H1 (cell line): ENCODE data around the gene GGA1. TPM values are rescaled to one million over a fixed set of nuclear protein-coding genes. Genes with fewer than 3 reads are reported as not detected.

Experiments used
- CTCF ChIA-PET: fragments of 300-600 bp; sonication (Branson Sonifier 250); formaldehyde crosslinking; loops from one replicate; lab custom pipeline; 2021; ENCODE audit not compliant: partially characterized antibody; lab: Charles Lee
- POLR2A ChIA-PET: fragments of 300-600 bp; sonication (Branson Sonifier 250); formaldehyde crosslinking; loops from one replicate; lab custom pipeline; 2021; ENCODE audit warnings: inconsistent platforms; ENCODE audit not compliant: partially characterized antibody; lab: Charles Lee
- DNase-seq, 2 experiments: peaks; one replicate each; pipeline versions ENCODE4 v3.0.0 to v3.0.0-alpha.2; 2010 to 2022; ENCODE audit warnings: low spot score in 2 of 2, low read depth in 1 of 2, mixed read lengths in 1 of 2
- FAIRE-seq: peaks from 2 replicates; lab custom pipeline; 2011; peaks lifted over from hg19 to GRCh38; lab: Jason Lieb, UNC
- H2AFZ ChIP-seq: 2 replicates; pipeline ENCODE4 v1.8.1; 2012; ENCODE audit warnings: low read length, inconsistent platforms
- H2AK5ac ChIP-seq: 2 replicates; pipeline ENCODE4 v1.6.1; 2013; ENCODE audit warnings: low read depth, low read length
- H2BK120ac ChIP-seq: replicated peaks from 2 replicates; pipeline ENCODE3; 2013; ENCODE audit warnings: low read depth, low read length, inconsistent platforms
- H2BK12ac ChIP-seq: 2 replicates; pipeline ENCODE4 v1.6.1; 2013; ENCODE audit warnings: low read depth, low read length
- H2BK15ac ChIP-seq: 2 replicates; pipeline ENCODE4 v1.6.1; 2013; ENCODE audit warnings: low read length
- H2BK20ac ChIP-seq: 2 replicates; pipeline ENCODE4 v1.6.1; 2013; ENCODE audit warnings: low read length
- H2BK5ac ChIP-seq: 2 replicates; pipeline ENCODE4 v1.6.1; 2013; ENCODE audit warnings: low read depth, low read length
- H3K14ac ChIP-seq: 2 replicates; pipeline ENCODE4 v1.6.1; 2013; ENCODE audit warnings: inconsistent platforms; ENCODE audit not compliant: insufficient read length
- H3K18ac ChIP-seq: 2 replicates; pipeline ENCODE4 v1.6.1; 2013; ENCODE audit warnings: low read length; ENCODE audit errors: extremely low read depth
- H3K23ac ChIP-seq: 2 replicates; pipeline ENCODE4 v1.6.1; 2013; ENCODE audit warnings: inconsistent platforms; ENCODE audit not compliant: insufficient read length
- H3K23me2 ChIP-seq: 2 replicates; pipeline ENCODE4 v1.6.1; 2013; ENCODE audit warnings: low read depth, low read length
- H3K27ac ChIP-seq: 2 replicates; pipeline ENCODE4 v1.6.1; 2011; ENCODE audit warnings: low read depth, low read length, inconsistent platforms
- H3K27me3 ChIP-seq, 4 experiments: replicated peaks in 1 of 4; 1 replicate in 1 of 4; 2 replicates in 3 of 4; pipeline versions ENCODE4 v1.6.1 to v1.8.1; 2011 to 2013; ENCODE audit warnings: low read length in 3 of 4, mild to moderate bottlenecking in 3 of 4, inconsistent platforms in 2 of 4, mixed read lengths in 2 of 4, moderate library complexity in 1 of 4; ENCODE audit not compliant: control insufficient read depth in 3 of 4, insufficient read depth in 3 of 4; ENCODE audit errors: extremely low read depth in 1 of 4
- H3K36me3 ChIP-seq, 4 experiments: 2 replicates each; pipeline versions ENCODE4 v1.6.1 to v1.8.1; 2011 to 2013; ENCODE audit warnings: mild to moderate bottlenecking in 4 of 4, low read length in 3 of 4, moderate library complexity in 2 of 4, control low read depth in 1 of 4, inconsistent platforms in 1 of 4; ENCODE audit not compliant: insufficient read depth in 4 of 4, control insufficient read depth in 2 of 4
- H3K4ac ChIP-seq: replicated peaks from 2 replicates; pipeline ENCODE3; 2013; ENCODE audit warnings: low read length, low read depth, mixed read lengths, inconsistent platforms; ENCODE audit not compliant: insufficient read length
- H3K4me1 ChIP-seq, 4 experiments: replicated peaks in 1 of 4; 1 replicate in 1 of 4; 2 replicates in 3 of 4; pipeline versions ENCODE4 v1.6.1 to v1.8.1; 2011 to 2013; ENCODE audit warnings: low read length in 3 of 4, inconsistent platforms in 2 of 4, mixed read lengths in 1 of 4; ENCODE audit not compliant: insufficient read depth in 4 of 4, control insufficient read depth in 3 of 4
- H3K4me2 ChIP-seq, 2 experiments: 2 replicates each; pipeline versions ENCODE4 v1.6.1 to v1.8.1; 2011 to 2013; ENCODE audit warnings: low read depth in 2 of 2, low read length in 2 of 2, control low read depth in 1 of 2, inconsistent platforms in 1 of 2, mild to moderate bottlenecking in 1 of 2; ENCODE audit not compliant: insufficient read depth in 1 of 2
- H3K4me3 ChIP-seq, 4 experiments: fragments of 200-600, 300-600 bp in 1 of 4; sonication (generic), shearing (Covaris generic), sonication (Bioruptor Twin) in 1 of 4; 2 replicates each; pipeline versions ENCODE4 v1.5.1 to v1.8.1; 2011 to 2016; ENCODE audit warnings: low read length in 4 of 4, low read depth in 3 of 4, control low read depth in 2 of 4, inconsistent platforms in 2 of 4, mild to moderate bottlenecking in 2 of 4, mixed read lengths in 1 of 4, moderate library complexity in 1 of 4; ENCODE audit not compliant: insufficient read depth in 2 of 4; ENCODE audit errors: extremely low read depth in 1 of 4
- H3K56ac ChIP-seq: replicated peaks from 2 replicates; pipeline ENCODE3; 2013; ENCODE audit warnings: low read depth, mild to moderate bottlenecking, mixed read lengths, low read length, inconsistent platforms; ENCODE audit not compliant: insufficient read length
- H3K79me1 ChIP-seq: 2 replicates; pipeline ENCODE4 v1.6.1; 2013; ENCODE audit warnings: low read depth, low read length, control low read depth
- H3K79me2 ChIP-seq, 2 experiments: 2 replicates each; pipeline versions ENCODE4 v1.6.1 to v1.8.1; 2012 to 2013; ENCODE audit warnings: low read length in 2 of 2, mild to moderate bottlenecking in 2 of 2, inconsistent platforms in 1 of 2; ENCODE audit not compliant: insufficient read depth in 2 of 2, control insufficient read depth in 1 of 2
- H3K9ac ChIP-seq, 4 experiments: replicated peaks in 1 of 4; 1 replicate in 1 of 4; 2 replicates in 3 of 4; pipeline versions ENCODE4 v1.6.1 to v1.8.1; 2011 to 2013; ENCODE audit warnings: low read depth in 3 of 4, low read length in 3 of 4, control low read depth in 2 of 4, mild to moderate bottlenecking in 2 of 4, moderate library complexity in 2 of 4, inconsistent platforms in 1 of 4; ENCODE audit errors: extremely low read depth in 1 of 4
- H3K9me3 ChIP-seq, 2 experiments: 2 replicates each; pipeline versions ENCODE4 v1.6.1 to v1.8.1; 2012 to 2013; ENCODE audit warnings: mild to moderate bottlenecking in 2 of 2, moderate library complexity in 2 of 2, control low read depth in 1 of 2, inconsistent platforms in 1 of 2, low read depth in 1 of 2, low read length in 1 of 2, mixed read lengths in 1 of 2; ENCODE audit not compliant: insufficient read depth in 2 of 2
- H4K20me1 ChIP-seq, 2 experiments: replicated peaks in 1 of 2; 2 replicates each; pipeline versions ENCODE3 to v1.8.1; 2011 to 2013; ENCODE audit warnings: inconsistent platforms in 2 of 2, low read length in 2 of 2, mild to moderate bottlenecking in 1 of 2; ENCODE audit not compliant: insufficient read depth in 2 of 2, control insufficient read depth in 1 of 2
- H4K5ac ChIP-seq: 2 replicates; pipeline ENCODE4 v1.6.1; 2013; ENCODE audit warnings: low read length, low read depth, mixed read lengths, inconsistent platforms; ENCODE audit not compliant: insufficient read length
- H4K8ac ChIP-seq: 2 replicates; pipeline ENCODE4 v1.8.0; 2013; ENCODE audit warnings: mild to moderate bottlenecking, moderate library complexity, low read length, inconsistent platforms; ENCODE audit not compliant: insufficient read depth; ENCODE audit errors: extremely low read depth
- H4K91ac ChIP-seq: replicated peaks from 2 replicates; pipeline ENCODE3; 2013; ENCODE audit warnings: low read length, mixed read lengths, inconsistent platforms; ENCODE audit not compliant: insufficient read length
- CBX8 ChIP-seq: fragments of 300-800, 300-1000 bp; sonication (generic); IDR thresholded peaks from 2 replicates; pipeline ENCODE4 v1.7.1; 2016; ENCODE audit warnings: low read depth, low read length, borderline replicate concordance
- JUN ChIP-seq: IDR thresholded peaks from 2 replicates; pipeline ENCODE4 v1.6.1; 2011; ENCODE audit warnings: low read depth, mild to moderate bottlenecking, improper control_type of control experiment, low read length
- KDM5A ChIP-seq: fragments of 200-600 bp; IDR thresholded peaks from 2 replicates; pipeline ENCODE4 v1.7.1; 2012; ENCODE audit warnings: mild to moderate bottlenecking, low read length, inconsistent platforms, mixed read lengths
- NRF1 ChIP-seq: IDR thresholded peaks from 2 replicates; pipeline ENCODE4 v1.6.1; 2011; ENCODE audit warnings: mild to moderate bottlenecking, low read depth, low read length, improper control_type of control experiment
- SP1 ChIP-seq: IDR thresholded peaks from 2 replicates; pipeline ENCODE4 v1.6.1; 2011; ENCODE audit warnings: low read depth, low read length
- SP2 ChIP-seq: IDR thresholded peaks from 2 replicates; pipeline ENCODE4 v1.6.1; 2012; ENCODE audit warnings: mild to moderate bottlenecking, low read length, inconsistent platforms
- TBP ChIP-seq: IDR thresholded peaks from 2 replicates; pipeline ENCODE4 v1.6.1; 2011; ENCODE audit warnings: low read depth, low read length, improper control_type of control experiment
- YY1 ChIP-seq: IDR thresholded peaks from 2 replicates; pipeline ENCODE4 v1.6.1; 2011; ENCODE audit warnings: low read depth, mild to moderate bottlenecking, low read length
- WGBS, 2 experiments: shearing (Covaris generic) in 1 of 2; methylation state at CpG; one replicate each; pipeline versions ENCODE4 v1.1.6 to v1.1.7; 2013 to 2015; ENCODE audit warnings: low lambda C conversion rate in 2 of 2, mixed read lengths in 2 of 2, inconsistent platforms in 1 of 2, low coverage in 1 of 2, missing lambda C conversion rate in 1 of 2; ENCODE audit not compliant: insufficient replicate concordance in 2 of 2, insufficient coverage in 1 of 2, insufficient read length in 1 of 2; ENCODE audit errors: extremely low coverage in 1 of 2, missing lambda C conversion rate in 1 of 2; 5-methylcytosine and 5-hydroxymethylcytosine counted together
- polyA plus RNA-seq, 7 experiments: library from polyadenylated mRNA; depleted of rRNA in 3 of 7; stranded (reverse) in 5 of 7; unstranded in 2 of 7; fragments of >200 nt in 5 of 7; fragments of 200-250 nt in 2 of 7; gene quantifications; 1 replicate in 5 of 7; 2 replicates in 1 of 7; 4 replicates in 1 of 7; pipeline versions ENCODE4 v1.2.1 to v1.2.3, GENCODE V29; 2011 to 2013; ENCODE audit warnings: missing spikeins in 2 of 7, mixed read lengths in 2 of 7
- total RNA-seq: library from RNA; stranded (reverse); fragmentation: NEBNext Ultra II Directional; extraction: Animal tissue kit (Norgen Biotek cat#: 25700); gene quantifications from 2 replicates; pipeline ENCODE4 v1.2.1, GENCODE V29; 2021
- TF ChIP-seq, protein P1 (sequence below): IDR thresholded peaks from 2 replicates; pipeline ENCODE4 v1.6.1; 2011; ENCODE audit warnings: low read depth, mild to moderate bottlenecking, low read length; ENCODE audit not compliant: insufficient read depth
- TF ChIP-seq, protein P2 (sequence below), 3 experiments: IDR thresholded peaks; 1 replicate in 2 of 3; 2 replicates in 1 of 3; pipeline versions ENCODE4 v1.5.1 to v1.6.1; 2011; ENCODE audit warnings: low read length in 3 of 3, mild to moderate bottlenecking in 3 of 3, inconsistent platforms in 2 of 3, low read depth in 1 of 3, moderate library complexity in 1 of 3; ENCODE audit not compliant: insufficient read depth in 1 of 3; ENCODE audit errors: control extremely low read depth in 1 of 3

The GGA1 gene
- total and polyA plus RNA-seq, 2 of the 8 experiments (the other 6 are each of a cell fraction or from before 2014, with no cell fraction given) = 49.3 to 57.2 TPM

DNA sequence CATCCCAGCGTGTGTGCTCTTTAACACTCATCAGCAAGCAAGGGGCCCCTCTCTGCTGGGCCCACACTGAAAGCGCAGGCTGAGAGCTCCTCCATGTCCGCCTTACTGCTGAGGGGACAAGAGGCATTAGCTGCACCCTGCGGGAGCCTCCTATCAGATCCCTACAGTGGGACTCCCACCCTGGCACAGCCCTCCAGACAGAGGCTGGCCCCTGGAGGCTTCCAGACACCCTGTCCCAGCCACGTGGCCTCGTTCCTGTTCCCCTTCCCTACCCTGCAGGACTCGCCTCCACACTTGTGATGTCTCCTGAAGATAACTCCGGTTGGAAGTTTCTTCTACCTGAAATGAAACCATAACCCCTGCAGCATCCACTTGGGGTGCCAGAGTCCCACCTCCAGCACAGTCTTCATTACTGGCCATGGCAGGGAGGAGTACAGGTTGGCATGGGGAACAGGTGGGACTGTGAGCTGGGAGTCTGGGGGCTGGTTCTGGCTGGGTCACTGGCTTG is 25.8 kb downstream of the GGA1 start:
- FAIRE-seq (no peak), DNase-seq (peak in 1 of 2 experiments; percentile 53)
- Histone ChIP-seq H4K20me1 (no peaks in the 10 kb centered on the region), H4K8ac (no peak overlapping the region; the same call in none of the 2 replicates), H3K4me2 (peak overlapping the region; percentile 43 to 59), H3K23ac (no peak overlapping the region), H3K14ac (no peak overlapping the region), H3K56ac (no peak overlapping the region), H2BK20ac (no peak overlapping the region; the same call in 1 of the 2 replicates), H2BK12ac (no peak overlapping the region), H3K27ac (peak overlapping the region; percentile 14; the same call in 1 of the 2 replicates), H3K18ac (peak overlapping the region; percentile 48), H2BK5ac (peak overlapping the region; percentile 77; the same call in 1 of the 2 replicates), H2AFZ (no peak overlapping the region), H3K23me2 (no peaks in the 10 kb centered on the region), H2BK15ac (peak overlapping the region; percentile 72; the same call in 1 of the 2 replicates), H4K5ac (peak overlapping the region; percentile 18), H3K27me3 (no peaks in the 10 kb centered on the region), H3K79me2 (no peaks in the 10 kb centered on the region), H4K91ac (no peak overlapping the region), H3K4me3 (peak overlapping the region in 1 of 4 experiments; percentile 28; a peak in 2 of 8 replicates), H2BK120ac (no peak overlapping the region), H2AK5ac (peak overlapping the region; percentile 84; the same call in 1 of the 2 replicates), H3K9me3 (no peaks in the 10 kb centered on the region), H3K79me1 (no peaks in the 10 kb centered on the region), H3K4ac (no peak overlapping the region), H3K4me1 (peaks cover 5 to 30% (median 24%) of the 10 kb centered on the region in 4 experiments), H3K36me3 (no peaks in the 10 kb centered on the region; a peak in 1 of 8 replicates), H3K9ac (no peak overlapping the region)
- WGBS, 2 experiments = 82% methylated on average over 8 of the region's 8 CpGs; no CpG with 5 or more reads in 1 of the 2 experiments
- POLR2A ChIA-PET = interaction anchor here (0.6 to 5.4 kb wide), 13 partner anchors 8 to 63 kb away, joined by 3 to 32 read pairs (median 3); partner anchors contain the start of genes GGA1 and PDXP
- CTCF ChIA-PET = interaction anchor here (0.6 to 11.1 kb wide), 16 partner anchors 9 to 100 kb away, joined by 3 to 140 read pairs (median 5); partner anchors contain the start of genes GGA1, PDXP and TRIOBP
- TF ChIP-seq, protein P1, sequence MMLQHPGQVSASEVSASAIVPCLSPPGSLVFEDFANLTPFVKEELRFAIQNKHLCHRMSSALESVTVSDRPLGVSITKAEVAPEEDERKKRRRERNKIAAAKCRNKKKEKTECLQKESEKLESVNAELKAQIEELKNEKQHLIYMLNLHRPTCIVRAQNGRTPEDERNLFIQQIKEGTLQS = no peak
- no peak for TF ChIP-seq TBP
- TF ChIP-seq NRF1 = no peak
- TF ChIP-seq KDM5A = no peak
- TF ChIP-seq SP2 = no peak
- no peak for TF ChIP-seq CBX8
- TF ChIP-seq, protein P2, sequence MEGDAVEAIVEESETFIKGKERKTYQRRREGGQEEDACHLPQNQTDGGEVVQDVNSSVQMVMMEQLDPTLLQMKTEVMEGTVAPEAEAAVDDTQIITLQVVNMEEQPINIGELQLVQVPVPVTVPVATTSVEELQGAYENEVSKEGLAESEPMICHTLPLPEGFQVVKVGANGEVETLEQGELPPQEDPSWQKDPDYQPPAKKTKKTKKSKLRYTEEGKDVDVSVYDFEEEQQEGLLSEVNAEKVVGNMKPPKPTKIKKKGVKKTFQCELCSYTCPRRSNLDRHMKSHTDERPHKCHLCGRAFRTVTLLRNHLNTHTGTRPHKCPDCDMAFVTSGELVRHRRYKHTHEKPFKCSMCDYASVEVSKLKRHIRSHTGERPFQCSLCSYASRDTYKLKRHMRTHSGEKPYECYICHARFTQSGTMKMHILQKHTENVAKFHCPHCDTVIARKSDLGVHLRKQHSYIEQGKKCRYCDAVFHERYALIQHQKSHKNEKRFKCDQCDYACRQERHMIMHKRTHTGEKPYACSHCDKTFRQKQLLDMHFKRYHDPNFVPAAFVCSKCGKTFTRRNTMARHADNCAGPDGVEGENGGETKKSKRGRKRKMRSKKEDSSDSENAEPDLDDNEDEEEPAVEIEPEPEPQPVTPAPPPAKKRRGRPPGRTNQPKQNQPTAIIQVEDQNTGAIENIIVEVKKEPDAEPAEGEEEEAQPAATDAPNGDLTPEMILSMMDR (IDR thresholded peaks at IDR 0.05; ENCODE audit: control extremely low read depth in 1 of 3, insufficient read depth in 1 of 3, low read depth in 1 of 3, low read length in 3 of 3) = peak; percentile 33 to 41 (median 37)
- TF ChIP-seq JUN = no peak
- TF ChIP-seq YY1 = no peak
- no peak for TF ChIP-seq SP1
